ENCODE measurements around the gene ATP4B.

The ATP4B gene

GRCh38 chr13:113665597-113666328 lies 7.8 kb upstream of the ATP4B start:
- Mint-ChIP-seq H3K36me3 (ENCODE audit: insufficient read depth) (no peaks in the 10 kb centered on the region), H3K4me3 (no peak overlapping the region), H3K27me3 (no peaks in the 10 kb centered on the region), H3K4me1 (no peaks in the 10 kb centered on the region), H3K27ac (ENCODE audit: low read depth) (no peak overlapping the region), H3K9me3 (peaks cover 10% of the 10 kb centered on the region)
- no peak for ATAC-seq (replicated peaks; ENCODE audit: extremely low read depth, poor library complexity, severe bottlenecking)
- no peak for DNase-seq (ENCODE audit: low spot score in 2 of 2)

GRCh38 chr13:113664751-113665596 lies 7.0 kb upstream of the ATP4B start:
- DNase-seq (ENCODE audit: low spot score in 2 of 2) = no peak
- H3K27me3 Mint-ChIP-seq = no peaks in the 10 kb centered on the region
- no peaks in the 10 kb centered on the region for H3K4me1 Mint-ChIP-seq
- H3K36me3 Mint-ChIP-seq (ENCODE audit: insufficient read depth) = no peaks in the 10 kb centered on the region
- no peak overlapping the region for H3K27ac Mint-ChIP-seq (ENCODE audit: low read depth)
- peaks cover 13% of the 10 kb centered on the region for H3K9me3 Mint-ChIP-seq
- no peak for ATAC-seq (replicated peaks; ENCODE audit: extremely low read depth, poor library complexity, severe bottlenecking)
- H3K4me3 Mint-ChIP-seq = no peak overlapping the region

GRCh38 chr13:113663934-113664333 lies 5.9 kb upstream of the ATP4B start:
- Mint-ChIP-seq H3K36me3 (ENCODE audit: insufficient read depth) (no peaks in the 10 kb centered on the region), H3K9me3 (peaks cover 13% of the 10 kb centered on the region), H3K27ac (ENCODE audit: low read depth) (no peak overlapping the region), H3K4me1 (no peaks in the 10 kb centered on the region), H3K4me3 (no peak overlapping the region), H3K27me3 (no peaks in the 10 kb centered on the region)
- ATAC-seq (replicated peaks; ENCODE audit: extremely low read depth, poor library complexity, severe bottlenecking) (no peak), DNase-seq (ENCODE audit: low spot score in 2 of 2) (no peak)

- no peaks in the 10 kb centered on the region for H3K27me3 Mint-ChIP-seq
- no peaks in the 10 kb centered on the region for H3K36me3 Mint-ChIP-seq (ENCODE audit: insufficient read depth)
- DNase-seq (ENCODE audit: low spot score in 2 of 2) = no peak
- ATAC-seq (replicated peaks; ENCODE audit: extremely low read depth, poor library complexity, severe bottlenecking) = no peak
- H3K27ac Mint-ChIP-seq (ENCODE audit: low read depth) = no peak overlapping the region
- peaks cover 13% of the 10 kb centered on the region for H3K9me3 Mint-ChIP-seq
- H3K4me1 Mint-ChIP-seq = no peaks in the 10 kb centered on the region
- no peak overlapping the region for H3K4me3 Mint-ChIP-seq
Observed at GRCh38 chr13:113661509-113661908, 3.5 kb upstream of the ATP4B start.

GRCh38 chr13:113660066-113660465 lies 2.1 kb upstream of the ATP4B start:
- Mint-ChIP-seq H3K4me1 (no peaks in the 10 kb centered on the region), H3K36me3 (ENCODE audit: insufficient read depth) (no peaks in the 10 kb centered on the region), H3K9me3 (peaks cover 13% of the 10 kb centered on the region), H3K4me3 (no peak overlapping the region), H3K27me3 (no peaks in the 10 kb centered on the region), H3K27ac (ENCODE audit: low read depth) (no peak overlapping the region)
- ATAC-seq (replicated peaks; ENCODE audit: extremely low read depth, poor library complexity, severe bottlenecking) = no peak
- DNase-seq (ENCODE audit: low spot score in 2 of 2) = no peak

- H3K27ac Mint-ChIP-seq (ENCODE audit: low read depth) = no peak overlapping the region
- no peak overlapping the region for H3K4me3 Mint-ChIP-seq
- H3K36me3 Mint-ChIP-seq (ENCODE audit: insufficient read depth) = no peaks in the 10 kb centered on the region
- H3K4me1 Mint-ChIP-seq = no peaks in the 10 kb centered on the region
- no peaks in the 10 kb centered on the region for H3K27me3 Mint-ChIP-seq
- no peak for DNase-seq (ENCODE audit: low spot score in 2 of 2)
- H3K9me3 Mint-ChIP-seq = peaks cover 13% of the 10 kb centered on the region
- no peak for ATAC-seq (replicated peaks; ENCODE audit: extremely low read depth, poor library complexity, severe bottlenecking)
Observed at GRCh38 chr13:113659337-113659736, 1.3 kb upstream of the ATP4B start.

- ATAC-seq (replicated peaks; ENCODE audit: extremely low read depth, poor library complexity, severe bottlenecking) = no peak
- Mint-ChIP-seq H3K9me3 (peaks cover 13% of the 10 kb centered on the region), H3K4me1 (peaks cover 5% of the 10 kb centered on the region), H3K27me3 (no peaks in the 10 kb centered on the region), H3K36me3 (ENCODE audit: insufficient read depth) (no peaks in the 10 kb centered on the region), H3K27ac (ENCODE audit: low read depth) (no peak overlapping the region), H3K4me3 (no peak overlapping the region)
- no peak for DNase-seq (ENCODE audit: low spot score in 2 of 2)
Observed at GRCh38 chr13:113658836-113659235, 838 bp upstream of the ATP4B start.

- no peak overlapping the region for H3K4me3 Mint-ChIP-seq
- peaks cover 1% of the 10 kb centered on the region for H3K36me3 Mint-ChIP-seq (ENCODE audit: insufficient read depth)
- ATAC-seq (replicated peaks; ENCODE audit: extremely low read depth, poor library complexity, severe bottlenecking) = no peak
- peaks cover 16% of the 10 kb centered on the region for H3K4me1 Mint-ChIP-seq
- DNase-seq (ENCODE audit: low spot score in 2 of 2) = no peak
- H3K9me3 Mint-ChIP-seq = peaks cover 11% of the 10 kb centered on the region
- H3K27ac Mint-ChIP-seq (ENCODE audit: low read depth) = no peak overlapping the region
- H3K27me3 Mint-ChIP-seq = no peaks in the 10 kb centered on the region
Observed at GRCh38 chr13:113656831-113657671, 947 bp downstream of the ATP4B start.

GRCh38 chr13:113656003-113656588 lies 1.9 kb downstream of the ATP4B start:
- ATAC-seq (replicated peaks; ENCODE audit: extremely low read depth, poor library complexity, severe bottlenecking) (no peak), DNase-seq (ENCODE audit: low spot score in 2 of 2) (no peak)
- Mint-ChIP-seq H3K36me3 (ENCODE audit: insufficient read depth) (peaks cover 1% of the 10 kb centered on the region), H3K9me3 (peaks cover 6% of the 10 kb centered on the region), H3K27me3 (no peaks in the 10 kb centered on the region), H3K27ac (ENCODE audit: low read depth) (no peak overlapping the region), H3K4me1 (peaks cover 16% of the 10 kb centered on the region), H3K4me3 (no peak overlapping the region)

GRCh38 chr13:113655346-113656002 lies 2.5 kb downstream of the ATP4B start:
- no peak overlapping the region for H3K27ac Mint-ChIP-seq (ENCODE audit: low read depth)
- H3K4me3 Mint-ChIP-seq = no peak overlapping the region
- H3K27me3 Mint-ChIP-seq = no peaks in the 10 kb centered on the region
- H3K9me3 Mint-ChIP-seq = peaks cover under 1% of the 10 kb centered on the region
- peaks cover 1% of the 10 kb centered on the region for H3K36me3 Mint-ChIP-seq (ENCODE audit: insufficient read depth)
- H3K4me1 Mint-ChIP-seq = peaks cover 16% of the 10 kb centered on the region
- DNase-seq (ENCODE audit: low spot score in 2 of 2) (no peak), ATAC-seq (replicated peaks; ENCODE audit: extremely low read depth, poor library complexity, severe bottlenecking) (no peak)

GRCh38 chr13:113654591-113655345 lies 3.2 kb downstream of the ATP4B start:
- DNase-seq (ENCODE audit: low spot score in 2 of 2) (no peak), ATAC-seq (replicated peaks; ENCODE audit: extremely low read depth, poor library complexity, severe bottlenecking) (no peak)
- Mint-ChIP-seq H3K4me3 (no peak overlapping the region), H3K4me1 (peaks cover 16% of the 10 kb centered on the region), H3K9me3 (no peaks in the 10 kb centered on the region), H3K36me3 (ENCODE audit: insufficient read depth) (peaks cover 1% of the 10 kb centered on the region), H3K27ac (ENCODE audit: low read depth) (no peak overlapping the region), H3K27me3 (no peaks in the 10 kb centered on the region)

Data from central memory CD8-positive, alpha-beta T cell (primary cell).